Fibroblast of skin of left biceps (primary cell): ENCODE measurements around the gene ANKRD34C.

Experiments used
- DNase-seq, 2 experiments: peaks; one replicate each; pipeline ENCODE4 v3.0.0-alpha.2; 2013; ENCODE audit warnings: low read depth in 2 of 2

ANKRD34C gene

GRCh38 chr15:79282371-79283251 is at the start of gene ANKRD34C:
TSS of gene ANKRD34C (plus strand) at chr15:79282722. CDS start at chr15:79293285, 10,563 bp downstream.
- no peak for DNase-seq

DNA sequence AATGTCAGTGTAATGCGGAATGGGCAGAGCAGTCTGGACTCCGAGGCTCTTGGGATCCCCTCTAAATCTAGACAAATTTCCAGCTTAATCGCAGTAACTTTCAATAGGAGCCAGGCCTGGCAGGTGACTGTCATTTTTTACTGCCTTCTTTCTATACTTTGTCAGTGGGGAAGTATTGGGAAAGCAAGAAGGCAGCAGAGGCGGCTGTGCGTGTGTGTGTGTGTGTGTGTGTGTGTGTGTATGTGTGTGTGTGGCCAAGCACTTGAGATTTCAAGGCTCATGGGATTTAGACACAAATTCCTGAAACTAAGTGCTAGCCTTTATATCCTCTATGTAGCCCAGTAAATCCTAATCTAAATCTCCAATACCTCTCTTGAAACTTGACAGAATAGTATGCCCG is 49.3 kb upstream of the ANKRD34C start:
- DNase-seq: no peak

DNA sequence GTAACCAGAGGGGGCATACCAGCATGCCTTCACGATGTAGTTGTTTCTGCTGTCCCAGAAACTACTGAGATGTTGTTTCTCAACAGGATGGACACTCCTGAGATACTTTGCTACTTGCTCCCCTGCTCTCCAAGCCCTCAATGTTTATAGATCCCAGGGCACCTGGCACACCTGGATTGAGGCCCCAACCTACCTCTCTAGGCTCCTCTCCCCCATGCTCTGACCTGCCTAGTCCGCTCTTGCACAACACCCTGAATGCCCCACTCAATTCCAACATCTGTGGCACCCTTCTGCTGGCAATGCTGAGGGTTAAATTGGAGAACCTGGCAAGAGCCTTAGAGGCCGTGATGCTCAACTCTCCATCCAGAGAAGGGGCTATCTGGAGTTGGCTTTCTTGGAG is 42.5 kb upstream of the ANKRD34C start:
- no peak for DNase-seq

DNA sequence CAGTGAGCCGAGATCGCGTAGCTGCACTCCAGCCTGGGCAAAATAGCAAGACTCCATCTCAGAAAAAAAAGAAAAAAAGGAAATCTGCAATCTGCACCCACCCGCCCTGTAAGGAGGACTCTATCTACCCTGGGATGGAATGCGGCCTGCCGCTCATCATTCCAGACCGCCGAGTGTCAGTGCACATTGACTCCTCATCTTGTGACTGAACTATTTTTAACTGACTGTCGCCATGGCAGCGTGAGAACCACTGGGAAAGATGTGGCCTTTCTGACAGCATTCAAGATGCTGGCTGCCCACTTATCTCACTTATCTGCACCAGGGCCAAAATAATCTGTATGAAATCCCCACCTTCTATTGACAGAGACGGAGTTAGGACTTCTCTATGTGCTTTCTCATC is 38.8 kb upstream of the ANKRD34C start:
- no peak for DNase-seq

GRCh38 chr15:79244876-79245275 is 37.6 kb upstream of the ANKRD34C start:
- no peak for DNase-seq

DNA sequence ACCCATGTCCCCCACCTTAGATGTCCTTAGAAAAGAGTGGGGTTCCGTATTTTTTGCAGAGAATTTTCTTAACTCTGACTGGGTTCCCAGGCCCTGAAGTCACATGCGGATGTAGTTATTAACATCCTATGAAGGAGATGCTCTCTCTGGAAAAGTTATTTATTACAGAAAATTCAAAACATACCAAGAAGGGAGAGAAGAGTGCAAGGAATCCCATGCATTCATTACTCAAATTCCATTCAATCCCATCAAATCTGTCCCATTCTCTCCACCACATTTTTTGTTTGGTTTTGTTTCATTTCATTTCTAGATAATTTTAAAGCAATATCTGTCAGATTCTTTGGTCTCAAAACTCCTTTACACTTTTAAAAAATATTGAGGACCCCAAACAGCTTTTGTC is 34.3 kb upstream of the ANKRD34C start:
- DNase-seq: no peak

DNA sequence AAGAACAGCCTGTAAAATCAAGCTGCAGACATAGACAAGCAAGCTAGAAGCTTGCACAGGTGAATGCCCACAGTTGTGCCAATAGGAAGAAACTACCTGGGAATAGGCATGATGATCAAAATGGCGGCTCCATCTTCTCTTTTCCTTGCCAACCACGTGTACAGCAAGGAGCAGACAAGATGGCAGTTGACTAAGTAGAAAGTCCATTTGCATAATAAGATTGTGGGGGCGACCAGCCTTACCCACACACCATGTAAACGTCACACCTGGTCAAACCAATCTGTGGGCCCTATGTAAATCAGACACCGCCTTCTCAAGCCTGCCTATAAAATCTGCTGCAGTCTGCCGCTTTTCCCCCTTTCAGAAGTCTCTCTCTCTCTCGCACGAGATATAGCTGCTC is 25.1 kb upstream of the ANKRD34C start:
- no peak for DNase-seq

GRCh38 chr15:79261836-79262235 is 20.7 kb upstream of the ANKRD34C start:
- DNase-seq: no peak

DNA sequence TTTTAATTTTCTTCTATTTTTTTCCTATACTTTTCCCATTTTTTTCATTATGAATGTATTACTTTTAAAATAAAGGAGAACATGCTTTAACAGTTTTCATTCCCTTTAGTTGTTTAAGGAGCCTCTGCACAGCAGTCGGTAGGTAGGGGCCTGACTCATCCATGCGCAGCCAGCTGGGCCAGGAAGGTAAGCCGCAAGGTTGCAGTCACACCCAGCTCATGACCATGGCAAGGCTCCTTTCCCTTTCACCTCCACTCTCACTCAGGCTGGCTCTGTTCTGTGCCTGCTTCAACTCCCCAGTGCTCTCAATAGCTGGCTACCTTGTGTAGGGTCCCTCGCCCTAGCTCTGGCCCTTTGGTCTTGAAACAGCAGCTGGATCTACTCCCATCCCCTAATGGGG is 17.4 kb upstream of the ANKRD34C start:
- DNase-seq: no peak

DNA sequence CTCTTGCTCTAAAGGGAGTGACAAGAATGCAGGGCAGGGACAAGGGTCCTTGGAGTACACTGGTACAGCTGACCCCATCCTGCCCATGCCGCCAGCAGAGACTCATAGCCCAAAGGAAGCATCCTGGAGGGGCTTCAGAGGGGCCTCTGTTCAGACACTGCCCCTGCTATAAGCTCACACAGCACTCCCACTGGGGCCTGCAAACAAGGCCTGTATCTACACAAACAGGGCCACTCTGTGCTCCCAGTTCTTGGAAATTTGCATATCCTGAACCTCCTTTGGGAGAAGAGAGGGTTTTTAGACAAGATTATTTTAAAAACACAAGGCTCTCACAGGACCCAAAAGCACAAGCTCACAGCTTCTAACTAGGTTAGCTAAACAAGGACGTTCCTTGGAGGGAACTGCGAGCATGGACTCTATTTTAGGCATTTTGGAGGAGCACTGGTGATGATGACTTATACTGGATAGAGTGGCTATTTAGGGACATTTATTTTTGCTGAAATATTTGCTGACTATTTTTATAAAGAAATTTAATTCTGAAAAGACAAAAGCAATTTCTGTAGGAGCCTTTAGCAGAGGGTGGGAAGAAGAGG is 16.4 kb upstream of the ANKRD34C start:
- DNase-seq: no peak

DNA sequence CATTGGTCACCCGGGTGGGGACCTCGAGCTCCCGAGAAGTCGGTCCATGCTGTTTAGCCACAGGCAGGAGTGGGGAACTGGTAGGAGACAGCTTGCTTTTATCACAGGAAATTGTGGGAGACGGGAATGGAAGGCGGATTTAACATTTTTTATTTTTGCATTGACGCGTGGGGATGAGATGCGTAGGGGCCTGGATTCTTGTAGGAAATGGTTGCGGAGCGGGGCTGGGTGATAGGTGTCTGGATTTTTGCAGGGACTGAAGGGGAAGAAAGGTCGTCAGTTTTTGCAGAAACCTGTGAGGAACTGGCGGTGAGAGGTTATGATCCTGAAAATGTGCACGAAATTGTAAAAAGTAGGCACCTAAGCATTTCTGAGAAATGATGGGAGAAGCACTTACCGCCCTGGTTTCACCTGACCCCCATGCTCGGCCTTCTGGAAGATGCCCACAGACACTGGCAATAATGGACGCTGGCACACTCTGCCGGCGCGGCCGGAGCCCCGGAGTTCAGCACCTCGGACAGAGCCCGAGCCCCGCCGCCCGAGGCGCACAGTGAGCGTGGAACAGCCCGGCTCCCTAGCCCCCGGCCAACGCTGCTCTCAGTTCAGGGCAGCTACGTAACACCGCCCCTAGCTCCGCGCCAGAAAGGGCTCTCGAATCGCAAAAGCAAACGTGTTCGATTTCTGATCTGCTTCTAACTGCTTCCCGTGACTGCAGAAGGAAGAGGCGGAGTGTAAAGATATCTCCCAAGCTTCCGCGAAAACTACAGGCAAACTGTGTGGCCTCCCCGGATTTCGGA is 928 bp downstream of the ANKRD34C start:
- DNase-seq: no peak

DNA sequence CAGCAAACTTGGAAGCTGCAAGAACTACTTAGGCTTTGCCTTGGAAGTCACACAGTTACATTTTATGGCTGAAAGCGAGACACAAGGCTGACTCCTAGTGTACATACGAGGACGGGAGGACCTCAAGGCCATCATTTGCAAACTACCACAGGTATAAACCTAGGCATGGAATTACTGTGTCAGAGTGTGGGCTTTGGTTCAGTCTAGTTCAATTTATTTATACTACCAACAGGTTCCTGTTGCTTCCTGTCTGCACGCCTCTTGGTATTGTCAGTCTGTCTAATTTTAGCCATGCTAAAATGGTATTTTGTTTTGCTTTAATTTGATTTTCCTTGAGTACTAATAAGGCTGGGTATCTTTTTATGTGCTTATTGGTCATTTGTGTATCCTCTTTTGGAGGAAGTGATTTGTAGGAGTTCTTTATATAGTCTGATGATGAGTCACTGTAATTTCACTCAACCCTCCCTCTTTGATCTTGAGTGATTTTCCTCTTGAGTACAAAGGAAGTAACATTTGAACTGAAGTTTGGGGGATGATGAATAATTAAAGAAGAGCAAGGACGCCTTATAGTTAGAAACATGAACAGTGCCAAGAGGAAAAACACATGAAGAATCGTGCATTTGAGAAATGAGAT is 8.2 kb downstream of the ANKRD34C start:
- DNase-seq: no peak

DNA sequence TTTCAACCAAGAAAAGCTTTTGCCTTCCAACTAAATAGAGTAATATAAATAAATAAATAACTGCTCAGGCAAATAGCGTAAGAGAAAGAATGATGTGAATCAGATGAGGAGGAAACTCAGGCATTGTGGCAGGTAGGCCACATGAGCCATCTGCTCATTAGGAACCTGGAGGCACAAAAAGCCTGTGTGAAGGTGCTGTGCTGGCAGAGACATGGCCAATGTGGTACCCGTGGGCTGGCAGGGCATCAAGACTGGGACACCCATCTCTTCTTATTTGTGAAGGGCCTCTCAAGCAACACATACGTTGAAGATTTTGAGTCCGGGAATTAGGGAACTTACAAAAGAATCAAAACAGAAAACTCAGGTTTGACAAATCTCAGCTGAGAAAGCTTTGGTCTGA is 9.5 kb downstream of the ANKRD34C start:
- no peak for DNase-seq

DNA sequence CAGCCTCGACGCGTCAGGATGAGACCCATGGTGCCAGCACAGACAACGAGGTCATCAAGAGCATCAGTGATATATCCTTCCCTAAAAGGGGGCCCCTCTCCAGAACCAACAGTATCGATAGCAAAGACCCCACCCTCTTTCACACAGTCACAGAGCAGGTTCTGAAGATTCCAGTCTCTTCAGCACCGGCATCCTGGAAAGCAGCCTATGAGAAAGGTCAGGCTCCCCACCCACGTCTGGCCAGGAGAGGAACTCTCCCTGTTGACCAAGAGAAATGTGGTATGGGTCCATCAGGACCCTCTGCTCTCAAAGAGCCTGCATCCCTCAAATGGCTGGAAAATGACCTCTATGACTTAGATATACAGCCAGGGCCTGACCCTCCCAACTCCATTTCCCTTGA is 11.6 kb downstream of the ANKRD34C start:
- no peak for DNase-seq

GRCh38 chr15:79296583-79296982 is 14.1 kb downstream of the ANKRD34C start:
- no peak for DNase-seq

GRCh38 chr15:79299126-79299840 is 16.8 kb downstream of the ANKRD34C start:
- no peak for DNase-seq

- no peak for DNase-seq
Measured at GRCh38 chr15:79299841-79300235, 17.3 kb downstream of the ANKRD34C start.

GRCh38 chr15:79307251-79307650 is 24.7 kb downstream of the ANKRD34C start:
- no peak for DNase-seq

- DNase-seq: no peak
Measured at GRCh38 chr15:79308874-79309273, 26.4 kb downstream of the ANKRD34C start.

DNA sequence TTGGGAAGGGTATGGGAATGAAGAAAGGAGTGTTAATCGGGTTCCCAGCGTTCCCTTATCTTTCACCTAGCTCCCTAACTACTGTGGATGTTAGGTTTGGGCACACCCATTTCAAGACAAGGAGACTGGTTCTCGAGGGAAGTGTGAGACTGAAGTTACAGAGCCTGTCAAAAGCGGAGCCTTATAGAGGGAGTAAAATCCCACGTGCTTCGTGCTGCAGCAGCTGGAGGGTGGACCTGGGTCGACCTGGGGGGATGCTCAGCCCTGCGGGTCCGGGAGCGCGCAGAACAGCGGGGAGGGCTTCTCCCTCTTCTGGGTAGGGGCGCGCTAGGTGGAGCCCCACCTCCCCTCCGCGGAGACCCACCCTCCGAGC is 28.1 kb downstream of the ANKRD34C start:
- DNase-seq: no peak
